Measurements from ENCODE around the gene PGAP3.
A peak's percentile ranks its signal among the peaks of the same experiment; 100 is the strongest.

The PGAP3 gene

DNA sequence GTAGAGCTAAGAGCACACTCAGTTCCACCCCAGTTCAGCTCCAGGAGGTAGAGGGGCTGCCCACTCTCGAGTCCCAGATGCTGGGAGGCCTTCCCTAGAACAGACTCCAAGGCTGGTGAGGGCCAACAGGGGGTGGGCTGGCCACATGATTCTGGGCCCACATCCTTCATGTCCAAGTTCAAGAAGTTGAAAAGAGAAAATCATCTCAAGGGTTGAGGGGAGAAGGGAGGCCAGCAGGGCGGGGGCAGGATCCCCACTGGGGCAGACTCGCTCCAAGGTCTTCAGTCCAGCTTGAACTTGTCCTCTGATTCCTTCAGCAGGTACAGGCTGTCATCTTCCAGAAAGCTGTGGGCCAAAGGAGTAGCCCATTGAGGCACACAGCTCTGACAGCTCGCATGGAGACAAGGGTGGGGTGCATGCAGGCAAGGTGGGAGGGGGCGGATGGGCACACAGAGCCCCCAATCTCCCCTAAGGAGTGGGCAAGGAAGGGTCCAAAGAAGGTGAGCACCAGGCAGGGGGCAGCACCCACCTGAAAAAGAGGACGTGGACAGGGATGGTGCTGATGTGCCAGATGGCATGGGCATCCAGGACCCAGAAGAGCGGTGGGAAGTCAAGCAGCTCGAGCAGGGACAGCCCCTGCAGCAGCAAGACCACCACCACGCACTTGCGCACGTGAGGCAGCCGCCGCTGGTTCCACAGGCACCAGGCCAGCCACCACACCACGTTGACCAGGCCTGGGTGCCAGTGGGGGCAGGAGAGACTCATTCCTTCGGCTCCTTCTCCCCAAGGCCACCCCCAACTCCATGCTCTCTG is 15.1 kb downstream of the PGAP3 start:
- H3K4me3 ChIP-seq (ENCODE audit: low read depth, low read length): no peak overlapping the region
- TF ChIP-seq, protein P1, sequence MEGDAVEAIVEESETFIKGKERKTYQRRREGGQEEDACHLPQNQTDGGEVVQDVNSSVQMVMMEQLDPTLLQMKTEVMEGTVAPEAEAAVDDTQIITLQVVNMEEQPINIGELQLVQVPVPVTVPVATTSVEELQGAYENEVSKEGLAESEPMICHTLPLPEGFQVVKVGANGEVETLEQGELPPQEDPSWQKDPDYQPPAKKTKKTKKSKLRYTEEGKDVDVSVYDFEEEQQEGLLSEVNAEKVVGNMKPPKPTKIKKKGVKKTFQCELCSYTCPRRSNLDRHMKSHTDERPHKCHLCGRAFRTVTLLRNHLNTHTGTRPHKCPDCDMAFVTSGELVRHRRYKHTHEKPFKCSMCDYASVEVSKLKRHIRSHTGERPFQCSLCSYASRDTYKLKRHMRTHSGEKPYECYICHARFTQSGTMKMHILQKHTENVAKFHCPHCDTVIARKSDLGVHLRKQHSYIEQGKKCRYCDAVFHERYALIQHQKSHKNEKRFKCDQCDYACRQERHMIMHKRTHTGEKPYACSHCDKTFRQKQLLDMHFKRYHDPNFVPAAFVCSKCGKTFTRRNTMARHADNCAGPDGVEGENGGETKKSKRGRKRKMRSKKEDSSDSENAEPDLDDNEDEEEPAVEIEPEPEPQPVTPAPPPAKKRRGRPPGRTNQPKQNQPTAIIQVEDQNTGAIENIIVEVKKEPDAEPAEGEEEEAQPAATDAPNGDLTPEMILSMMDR (IDR thresholded peaks at IDR 0.05; ENCODE audit: low read depth, low read length): no peak; the same call in 1 of the 2 replicates

DNA sequence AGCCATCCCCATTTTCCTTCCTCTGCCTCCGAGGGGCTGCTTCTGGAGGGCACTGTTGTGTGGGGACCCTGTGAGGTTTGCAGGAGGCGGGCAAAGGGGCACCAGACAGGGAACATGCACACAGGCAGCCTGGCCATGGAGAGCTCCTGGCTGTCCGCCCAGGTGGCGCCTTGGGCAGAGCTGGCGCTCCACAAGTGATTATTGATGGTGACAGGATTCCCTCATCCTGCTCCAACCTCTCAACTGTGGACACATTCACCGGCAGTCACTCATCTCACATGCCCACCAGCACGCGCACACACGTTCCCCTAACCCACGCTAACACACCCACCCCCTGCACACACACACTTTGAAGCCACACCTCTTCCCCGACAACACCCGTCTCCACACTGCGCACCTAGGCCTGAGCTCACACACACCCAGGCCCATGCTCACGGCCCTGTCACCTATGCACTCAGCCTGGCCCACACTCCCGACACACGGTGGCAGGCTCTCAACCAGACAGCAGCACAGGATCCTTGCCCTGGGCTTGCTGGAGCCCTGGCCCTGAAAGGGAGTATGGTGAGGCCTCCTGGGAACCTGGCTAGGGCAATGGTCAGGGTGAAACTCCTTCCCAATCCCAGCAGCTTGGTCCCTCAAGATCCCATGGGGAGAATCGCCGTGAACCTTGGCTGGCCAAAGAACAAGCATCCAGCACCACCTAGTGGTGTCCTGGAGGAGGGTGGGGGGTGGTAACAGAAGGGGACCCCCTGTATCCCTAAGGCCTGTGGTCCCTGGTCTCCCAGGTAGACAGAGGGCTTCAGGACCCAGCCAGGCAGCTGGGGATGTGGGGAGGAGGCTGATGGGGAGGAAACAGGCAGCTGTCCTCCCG is 16.0 kb downstream of the PGAP3 start:
- TF ChIP-seq, protein P1 (IDR thresholded peaks at IDR 0.05; ENCODE audit: low read depth, low read length): peak; percentile 70
- no peak overlapping the region for H3K4me3 ChIP-seq (ENCODE audit: low read depth, low read length)

DNA sequence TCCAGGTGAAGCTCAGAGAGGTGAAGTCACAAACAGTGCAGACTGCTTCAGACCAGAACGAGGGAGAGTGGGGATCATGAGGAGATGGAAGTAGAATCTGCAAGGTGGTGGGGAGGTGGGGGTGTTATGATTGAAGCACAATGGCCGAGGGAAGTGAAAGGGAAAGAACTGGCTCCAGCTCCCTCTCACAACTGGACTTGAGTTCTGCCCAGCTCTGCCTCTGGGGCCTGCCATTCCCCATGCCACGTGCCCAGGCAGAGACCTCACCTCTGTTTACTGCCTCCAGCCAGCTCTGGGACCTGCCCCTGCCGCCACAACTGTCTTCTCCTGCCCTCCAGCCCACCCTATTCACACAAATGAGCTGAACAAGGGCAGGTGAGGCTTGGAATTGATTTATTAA is 17.1 kb downstream of the PGAP3 start:
- TF ChIP-seq, protein P1 (IDR thresholded peaks at IDR 0.05; ENCODE audit: low read depth, low read length): no peak
- no peak overlapping the region for H3K4me3 ChIP-seq (ENCODE audit: low read depth, low read length)

DNA sequence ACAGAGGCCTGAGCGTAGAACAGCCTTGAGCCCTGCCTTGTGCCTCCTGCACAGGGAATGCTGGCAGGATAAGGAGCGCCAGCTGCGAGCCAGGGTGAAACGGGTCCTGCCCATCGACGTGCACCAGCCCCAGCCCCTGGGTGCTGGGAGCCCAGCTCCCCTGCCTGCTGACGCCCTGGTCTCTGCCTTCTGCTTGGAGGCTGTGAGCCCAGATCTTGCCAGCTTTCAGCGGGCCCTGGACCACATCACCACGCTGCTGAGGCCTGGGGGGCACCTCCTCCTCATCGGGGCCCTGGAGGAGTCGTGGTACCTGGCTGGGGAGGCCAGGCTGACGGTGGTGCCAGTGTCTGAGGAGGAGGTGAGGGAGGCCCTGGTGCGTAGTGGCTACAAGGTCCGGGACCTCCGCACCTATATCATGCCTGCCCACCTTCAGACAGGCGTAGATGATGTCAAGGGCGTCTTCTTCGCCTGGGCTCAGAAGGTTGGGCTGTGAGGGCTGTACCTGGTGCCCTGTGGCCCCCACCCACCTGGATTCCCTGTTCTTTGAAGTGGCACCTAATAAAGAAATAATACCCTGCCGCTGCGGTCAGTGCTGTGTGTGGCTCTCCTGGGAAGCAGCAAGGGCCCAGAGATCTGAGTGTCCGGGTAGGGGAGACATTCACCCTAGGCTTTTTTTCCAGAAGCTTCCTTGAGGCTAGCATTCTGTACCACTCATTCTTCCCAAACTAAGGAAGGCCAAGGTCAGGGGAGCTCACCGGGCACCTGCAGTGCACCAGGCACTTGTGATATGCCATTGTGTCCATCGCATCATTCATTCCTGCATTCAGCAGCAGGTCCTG is 17.7 kb downstream of the PGAP3 start:
- no peak overlapping the region for H3K4me3 ChIP-seq (ENCODE audit: low read depth, low read length)
- TF ChIP-seq, protein P1 (IDR thresholded peaks at IDR 0.05; ENCODE audit: low read depth, low read length): no peak

DNA sequence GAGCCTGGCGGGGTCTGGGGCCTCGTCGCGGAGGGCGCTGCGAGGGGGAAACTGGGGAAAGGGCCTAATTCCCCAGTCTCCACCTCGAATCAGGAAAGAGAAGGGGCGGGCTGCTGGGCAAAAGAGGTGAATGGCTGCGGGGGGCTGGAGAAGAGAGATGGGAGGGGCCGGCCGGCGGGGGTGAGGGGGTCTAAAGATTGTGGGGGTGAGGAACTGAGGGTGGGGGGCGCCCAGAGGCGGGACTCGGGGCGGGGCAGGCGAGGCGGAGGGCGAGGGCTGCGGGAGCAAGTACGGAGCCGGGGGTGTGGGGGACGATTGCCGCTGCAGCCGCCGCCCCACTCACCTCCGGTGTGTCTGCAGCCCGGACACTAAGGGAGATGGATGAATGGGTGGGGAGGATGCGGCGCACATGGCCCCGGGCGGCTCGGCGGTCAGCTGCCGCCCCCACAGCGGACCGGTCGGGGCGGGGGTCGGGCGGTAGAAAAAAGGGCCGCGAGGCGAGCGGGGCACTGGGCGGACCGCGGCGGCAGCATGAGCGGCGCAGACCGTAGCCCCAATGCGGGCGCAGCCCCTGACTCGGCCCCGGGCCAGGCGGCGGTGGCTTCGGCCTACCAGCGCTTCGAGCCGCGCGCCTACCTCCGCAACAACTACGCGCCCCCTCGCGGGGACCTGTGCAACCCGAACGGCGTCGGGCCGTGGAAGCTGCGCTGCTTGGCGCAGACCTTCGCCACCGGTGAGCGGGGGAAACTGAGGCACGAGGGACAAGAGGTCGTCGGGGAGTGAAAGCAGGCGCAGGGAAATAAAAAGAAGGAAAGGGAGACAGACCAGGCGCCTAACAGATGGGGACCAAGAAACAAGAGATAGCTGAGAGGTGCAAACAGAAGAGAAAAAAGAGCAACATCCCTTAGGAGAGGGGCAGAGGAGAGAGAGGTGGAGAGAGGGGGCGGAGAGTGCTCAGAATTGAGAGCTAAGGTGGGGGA is 19.6 kb downstream of the PGAP3 start, which contains the start of gene PNMT:
TSS of gene PNMT (plus strand) at position 509 of the 980 bp plus-strand sequence. CDS start at position 532, 23 bp downstream.
- TF ChIP-seq, protein P1 (IDR thresholded peaks at IDR 0.05; ENCODE audit: low read depth, low read length): peak; percentile 67; the same call in 1 of the 2 replicates
- H3K4me3 ChIP-seq (ENCODE audit: low read depth, low read length): 0 out of 2 replicates have a peak within 1 kb of the TSS, but pooled peaks have one; percentile 10

Data from WI38 (cell line).